GM19463 (cell line): ENCODE data around the gene ITGA4.
A peak's percentile ranks its signal among the peaks of the same experiment; 100 is the strongest.

ENCODE experiments used
- ATAC-seq: cut with Tn5 transposase; IDR thresholded peaks from one replicate; pipeline ENCODE4 v1.9.1; 2021; ENCODE audit warnings: mild to moderate bottlenecking, moderate library complexity; ENCODE audit not compliant: unreplicated experiment

The ITGA4 gene

GRCh38 chr2:181570833-181571661 is 113.9 kb downstream of the ITGA4 start:
- ATAC-seq, result no peak

- ATAC-seq, result no peak
These were observed 116.1 kb downstream of the ITGA4 start for GRCh38 chr2:181573140-181573736.

DNA sequence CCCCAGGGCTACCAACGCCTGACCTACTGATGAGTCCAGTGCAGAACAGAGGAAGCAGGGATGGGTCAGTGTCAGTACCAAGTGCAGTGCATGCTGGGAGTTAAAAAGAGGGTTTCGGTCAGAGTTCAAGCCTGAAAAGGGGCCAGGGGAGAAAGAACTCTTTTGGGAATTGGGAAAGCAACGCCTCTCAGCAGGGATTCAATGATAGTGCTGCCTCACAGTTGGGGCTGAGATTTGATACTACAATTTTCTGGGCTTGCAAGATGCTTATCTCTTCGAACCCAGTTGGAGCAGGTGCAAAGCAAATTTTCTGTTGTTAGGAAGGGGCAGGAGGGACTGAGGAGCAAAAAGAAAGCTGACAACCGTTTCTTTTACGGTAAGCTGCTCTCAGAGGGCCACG is 117.1 kb downstream of the ITGA4 start:
- ATAC-seq, result no peak

GRCh38 chr2:181575024-181575649 is 118.0 kb downstream of the ITGA4 start:
- no peak for ATAC-seq

DNA sequence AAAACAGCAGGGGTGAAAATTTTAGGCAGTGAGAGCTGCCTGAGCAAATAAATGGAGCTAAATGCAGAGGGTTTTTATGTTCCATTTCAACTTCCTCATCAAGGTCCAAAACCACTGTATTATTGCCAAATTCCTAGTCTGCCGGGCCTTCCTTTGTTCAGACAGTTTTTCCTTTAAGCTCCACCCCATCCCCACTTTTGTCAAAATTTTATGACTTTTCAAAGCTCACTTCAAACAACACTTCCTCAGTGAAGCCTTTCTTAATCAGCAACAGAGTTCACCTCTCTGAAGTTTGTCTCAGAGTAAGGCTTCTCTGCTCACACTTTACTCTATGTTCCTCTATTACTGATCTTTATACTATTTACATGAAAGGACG is 118.5 kb downstream of the ITGA4 start:
- ATAC-seq, result no peak

DNA sequence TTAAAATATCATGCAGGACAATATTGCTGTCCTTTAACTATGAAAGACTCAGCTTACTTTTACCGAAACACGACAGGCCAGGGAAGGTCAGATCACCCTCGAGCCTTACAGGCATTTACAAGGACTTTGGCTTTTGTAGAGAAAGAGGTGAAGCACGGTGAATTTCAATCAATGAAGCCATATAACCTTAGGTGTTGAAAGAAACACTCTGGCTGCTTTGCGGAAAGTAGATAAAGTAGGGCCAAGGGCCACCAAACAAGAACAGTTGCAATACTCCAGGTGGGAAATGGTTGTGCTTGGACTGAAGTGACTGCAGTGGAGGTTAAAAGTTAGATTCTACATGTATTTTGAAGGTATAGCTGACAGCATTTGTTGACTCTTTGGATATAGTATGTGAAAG is 119.2 kb downstream of the ITGA4 start:
- no peak for ATAC-seq

DNA sequence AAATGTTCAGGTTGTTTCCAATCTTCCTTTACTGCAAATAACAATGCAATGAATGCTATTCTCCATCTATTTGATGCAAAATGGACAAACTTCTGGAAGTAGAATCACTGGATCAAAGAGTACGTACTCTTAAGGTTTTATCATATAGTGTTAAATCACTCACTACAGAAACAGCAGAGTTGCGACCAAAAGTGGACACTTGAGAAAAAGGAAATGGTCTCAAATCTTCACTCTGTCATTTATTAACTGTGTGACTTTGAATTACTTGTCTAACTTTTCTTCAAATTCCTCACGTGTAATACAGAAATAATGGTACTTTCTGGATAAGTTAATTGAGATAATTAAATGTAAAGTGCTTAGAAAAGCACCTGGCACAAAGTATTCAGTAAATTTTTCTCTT is 121.6 kb downstream of the ITGA4 start:
- ATAC-seq, result peak; percentile 37

GRCh38 chr2:181581534-181581933 is 124.3 kb downstream of the ITGA4 start:
- ATAC-seq, result no peak

- no peak for ATAC-seq
These were observed 128.5 kb downstream of the ITGA4 start for GRCh38 chr2:181585732-181586131.
